ENCODE data around the gene HOATZ.
A peak's percentile ranks its signal among the peaks of the same experiment; 100 is the strongest.

HOATZ gene

GRCh38 chr11:111530091-111530490 lies 15.5 kb downstream of the HOATZ start:
- H3K36me3 Mint-ChIP-seq (ENCODE audit: low read depth), result no peaks in the 10 kb centered on the region
- H3K27ac Mint-ChIP-seq, result no peak overlapping the region
- H3K27me3 Mint-ChIP-seq (ENCODE audit: low read depth), result peaks cover 15% of the 10 kb centered on the region
- no peak overlapping the region for H3K4me3 Mint-ChIP-seq
- H3K4me1 Mint-ChIP-seq (ENCODE audit: low read depth), result peaks cover 36% of the 10 kb centered on the region
- no peaks in the 10 kb centered on the region for H3K9me3 Mint-ChIP-seq

GRCh38 chr11:111531136-111531535 lies 16.6 kb downstream of the HOATZ start:
- no peaks in the 10 kb centered on the region for H3K9me3 Mint-ChIP-seq
- H3K4me1 Mint-ChIP-seq (ENCODE audit: low read depth), result peaks cover 32% of the 10 kb centered on the region
- H3K36me3 Mint-ChIP-seq (ENCODE audit: low read depth), result no peaks in the 10 kb centered on the region
- no peak overlapping the region for H3K4me3 Mint-ChIP-seq
- H3K27ac Mint-ChIP-seq, result no peak overlapping the region
- peaks cover 20% of the 10 kb centered on the region for H3K27me3 Mint-ChIP-seq (ENCODE audit: low read depth)

- Mint-ChIP-seq H3K27ac (peak overlapping the region; percentile 81), H3K27me3 (ENCODE audit: low read depth) (peaks cover 26% of the 10 kb centered on the region), H3K36me3 (ENCODE audit: low read depth) (no peaks in the 10 kb centered on the region), H3K4me3 (peak overlapping the region; percentile 30), H3K9me3 (no peaks in the 10 kb centered on the region), H3K4me1 (ENCODE audit: low read depth) (peaks cover 29% of the 10 kb centered on the region)
Observed at GRCh38 chr11:111531687-111532364, 17.2 kb downstream of the HOATZ start.

- Mint-ChIP-seq H3K36me3 (ENCODE audit: low read depth) (no peaks in the 10 kb centered on the region), H3K4me1 (ENCODE audit: low read depth) (peaks cover 27% of the 10 kb centered on the region), H3K27ac (peak overlapping the region; percentile 81), H3K27me3 (ENCODE audit: low read depth) (peaks cover 31% of the 10 kb centered on the region), H3K9me3 (no peaks in the 10 kb centered on the region), H3K4me3 (no peak overlapping the region)
Observed at GRCh38 chr11:111532365-111532709, 17.8 kb downstream of the HOATZ start.

- Mint-ChIP-seq H3K4me1 (ENCODE audit: low read depth) (peaks cover 30% of the 10 kb centered on the region), H3K27ac (no peak overlapping the region), H3K9me3 (peaks cover 3% of the 10 kb centered on the region), H3K4me3 (no peak overlapping the region), H3K27me3 (ENCODE audit: low read depth) (peaks cover 53% of the 10 kb centered on the region), H3K36me3 (ENCODE audit: low read depth) (no peaks in the 10 kb centered on the region)
Observed at GRCh38 chr11:111535281-111535680, 20.7 kb downstream of the HOATZ start.

GRCh38 chr11:111537336-111537860 lies 22.8 kb downstream of the HOATZ start:
- peaks cover 27% of the 10 kb centered on the region for H3K4me1 Mint-ChIP-seq (ENCODE audit: low read depth)
- H3K36me3 Mint-ChIP-seq (ENCODE audit: low read depth), result peaks cover 2% of the 10 kb centered on the region
- H3K4me3 Mint-ChIP-seq, result no peak overlapping the region
- no peak overlapping the region for H3K27ac Mint-ChIP-seq
- H3K27me3 Mint-ChIP-seq (ENCODE audit: low read depth), result peaks cover 67% of the 10 kb centered on the region
- peaks cover 3% of the 10 kb centered on the region for H3K9me3 Mint-ChIP-seq

- H3K36me3 Mint-ChIP-seq (ENCODE audit: low read depth), result peaks cover 2% of the 10 kb centered on the region
- H3K4me1 Mint-ChIP-seq (ENCODE audit: low read depth), result peaks cover 30% of the 10 kb centered on the region
- H3K27ac Mint-ChIP-seq, result peak overlapping the region; percentile 82
- H3K27me3 Mint-ChIP-seq (ENCODE audit: low read depth), result peaks cover 79% of the 10 kb centered on the region
- peaks cover 3% of the 10 kb centered on the region for H3K9me3 Mint-ChIP-seq
- peak overlapping the region; percentile 27 for H3K4me3 Mint-ChIP-seq
Observed at GRCh38 chr11:111538407-111539114, 24.0 kb downstream of the HOATZ start.

GRCh38 chr11:111539426-111540113 lies 25.0 kb downstream of the HOATZ start:
- H3K27ac Mint-ChIP-seq, result peak overlapping the region; percentile 82
- peak overlapping the region; percentile 48 for H3K4me3 Mint-ChIP-seq
- peaks cover 3% of the 10 kb centered on the region for H3K9me3 Mint-ChIP-seq
- H3K36me3 Mint-ChIP-seq (ENCODE audit: low read depth), result peaks cover 2% of the 10 kb centered on the region
- H3K4me1 Mint-ChIP-seq (ENCODE audit: low read depth), result peaks cover 30% of the 10 kb centered on the region
- peaks cover 79% of the 10 kb centered on the region for H3K27me3 Mint-ChIP-seq (ENCODE audit: low read depth)

- H3K27ac Mint-ChIP-seq, result peak within 1 kb of the TSS; percentile 82
- H3K36me3 Mint-ChIP-seq (ENCODE audit: low read depth), result peaks cover 2% of the 10 kb centered on the region
- H3K4me3 Mint-ChIP-seq, result peak within 1 kb of the TSS; percentile 76
- H3K9me3 Mint-ChIP-seq, result peaks cover 3% of the 10 kb centered on the region
- H3K4me1 Mint-ChIP-seq (ENCODE audit: low read depth), result peaks cover 28% of the 10 kb centered on the region
- peaks cover 76% of the 10 kb centered on the region for H3K27me3 Mint-ChIP-seq (ENCODE audit: low read depth)
Observed at GRCh38 chr11:111540114-111540936, 25.7 kb downstream of the HOATZ start, which contains the start of gene LAYN. Gene LAYN (plus strand): TSS chr11:111540720. CDS start chr11:111540844, 124 bp downstream.

GRCh38 chr11:111540937-111541253 lies 26.3 kb downstream of the HOATZ start:
- Mint-ChIP-seq H3K36me3 (ENCODE audit: low read depth) (peaks cover 2% of the 10 kb centered on the region), H3K27ac (no peak overlapping the region), H3K4me1 (ENCODE audit: low read depth) (peaks cover 28% of the 10 kb centered on the region), H3K9me3 (peaks cover 3% of the 10 kb centered on the region), H3K4me3 (peak overlapping the region; percentile 76), H3K27me3 (ENCODE audit: low read depth) (peaks cover 73% of the 10 kb centered on the region)

- H3K36me3 Mint-ChIP-seq (ENCODE audit: low read depth), result peaks cover 2% of the 10 kb centered on the region
- peaks cover 27% of the 10 kb centered on the region for H3K4me1 Mint-ChIP-seq (ENCODE audit: low read depth)
Observed at GRCh38 chr11:111541254-111542061, 26.9 kb downstream of the HOATZ start.

GRCh38 chr11:111542606-111543275 lies 28.2 kb downstream of the HOATZ start:
- H3K4me1 Mint-ChIP-seq (ENCODE audit: low read depth), result peaks cover 25% of the 10 kb centered on the region
- H3K36me3 Mint-ChIP-seq (ENCODE audit: low read depth), result peaks cover 2% of the 10 kb centered on the region
- peaks cover 66% of the 10 kb centered on the region for H3K27me3 Mint-ChIP-seq (ENCODE audit: low read depth)
- no peak overlapping the region for H3K4me3 Mint-ChIP-seq
- H3K9me3 Mint-ChIP-seq, result peaks cover 3% of the 10 kb centered on the region
- H3K27ac Mint-ChIP-seq, result no peak overlapping the region

More at GRCh38 chr11:111541254-111542061, 26.9 kb downstream of the HOATZ start:
- Mint-ChIP-seq H3K4me3 (peak overlapping the region; percentile 76), H3K9me3 (peaks cover 3% of the 10 kb centered on the region), H3K27ac (no peak overlapping the region), H3K27me3 (ENCODE audit: low read depth) (peaks cover 74% of the 10 kb centered on the region)

GRCh38 chr11:111548525-111548924 lies 33.9 kb downstream of the HOATZ start:
- H3K4me1 Mint-ChIP-seq (ENCODE audit: low read depth), result no peaks in the 10 kb centered on the region
- H3K9me3 Mint-ChIP-seq, result no peaks in the 10 kb centered on the region
- peaks cover 31% of the 10 kb centered on the region for H3K27me3 Mint-ChIP-seq (ENCODE audit: low read depth)
- H3K36me3 Mint-ChIP-seq (ENCODE audit: low read depth), result no peaks in the 10 kb centered on the region
- no peak overlapping the region for H3K4me3 Mint-ChIP-seq
- no peak overlapping the region for H3K27ac Mint-ChIP-seq
